GM23248 (cell line): Measurements from ENCODE around the gene VN1R4.
"Not testable (repeated sequence)": the region's sequence is repeated elsewhere in the genome, so short reads cannot be mapped to it uniquely, and the experiment has no call there.

Experiments used
- EZH2 ChIP-seq: fragments of 200-600 bp; sonication (generic); IDR thresholded peaks from 2 replicates; pipeline ENCODE4 v1.6.1; 2018; ENCODE audit warnings: antibody characterized with exemption, mild to moderate bottlenecking; ENCODE audit not compliant: insufficient read depth, poor library complexity, severe bottlenecking
- EZH2phosphoT487 ChIP-seq: fragments of 200-600 bp; sonication (generic); IDR thresholded peaks from 2 replicates; pipeline ENCODE4 v1.6.1; 2018; ENCODE audit warnings: antibody characterized with exemption, moderate library complexity, mild to moderate bottlenecking, low read depth; ENCODE audit not compliant: insufficient read depth

DNA sequence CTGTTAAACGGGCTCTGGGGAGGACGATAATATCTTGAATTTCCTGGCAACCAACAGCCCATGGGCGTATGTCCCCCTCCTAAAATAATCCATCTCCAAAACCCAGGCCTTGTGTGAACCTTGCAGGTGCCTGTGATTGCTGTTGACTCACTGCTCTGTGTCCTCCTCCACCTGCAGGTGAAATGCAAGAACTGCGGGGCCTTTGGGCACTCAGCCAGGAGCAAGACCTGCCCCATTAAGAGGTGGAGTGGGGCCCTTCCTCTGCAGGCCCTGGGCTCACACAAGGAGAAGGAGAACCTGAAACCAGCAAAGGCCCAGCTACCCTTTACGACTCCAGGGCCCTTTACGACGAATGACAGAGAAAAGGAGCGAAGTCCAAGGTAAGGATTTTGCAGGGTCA, 14.4 kb upstream of the VN1R4 start:
- not testable (repeated sequence) for TF ChIP-seq EZH2phosphoT487, EZH2
